Stomach smooth muscle (tissue), 2 donors: ENCODE results near the gene C16orf89.
"Not testable (repeated sequence)": the region's sequence is repeated elsewhere in the genome, so short reads cannot be mapped to it uniquely, and the experiment has no call there.

ENCODE experiments used
- H3K27ac ChIP-seq: one replicate; pipeline ENCODE4 v1.7.0; 2013; ENCODE audit warnings: mild to moderate bottlenecking, low read length, inconsistent platforms
- H3K27me3 ChIP-seq, 2 donors: one replicate each; pipeline ENCODE4 v1.7.0; 2013; ENCODE audit warnings: low read length in 2 of 2; ENCODE audit not compliant: insufficient read depth in 2 of 2, control insufficient read depth in 1 of 2
- H3K36me3 ChIP-seq, 2 donors: one replicate each; pipeline ENCODE4 v1.7.0; 2013; ENCODE audit warnings: low read length in 2 of 2; ENCODE audit not compliant: control insufficient read depth in 2 of 2, insufficient read depth in 2 of 2
- H3K4me1 ChIP-seq: one replicate; pipeline ENCODE4 v1.7.0; 2013; ENCODE audit warnings: low read length; ENCODE audit not compliant: control insufficient read depth, insufficient read depth
- H3K4me3 ChIP-seq, 2 donors: one replicate each; pipeline ENCODE4 v1.7.0; 2013; ENCODE audit warnings: low read length in 2 of 2
- H3K9ac ChIP-seq, 2 donors: one replicate each; pipeline ENCODE4 v1.7.0; 2013; ENCODE audit warnings: low read length in 2 of 2, mild to moderate bottlenecking in 1 of 2
- H3K9me3 ChIP-seq, 2 donors: one replicate each; pipeline ENCODE4 v1.7.0; 2013; ENCODE audit warnings: low read length in 2 of 2; ENCODE audit not compliant: control insufficient read depth in 2 of 2
- donor health status: healthy.
- donor health status: Pancreatic carcinoma.

Gene C16orf89

GRCh38 chr16:5058476-5058875, 7.3 kb downstream of the C16orf89 start:
- H3K4me3 ChIP-seq: no peak overlapping the region
- H3K9ac ChIP-seq: no peak overlapping the region
- H3K27me3 ChIP-seq: peaks cover 0 to 2% of the 10 kb centered on the region in 2 donors
- no peaks in the 10 kb centered on the region for H3K36me3 ChIP-seq
- H3K27ac ChIP-seq: no peak overlapping the region
- no peaks in the 10 kb centered on the region for H3K4me1 ChIP-seq
- H3K9me3 ChIP-seq: no peaks in the 10 kb centered on the region

- no peak overlapping the region for H3K4me3 ChIP-seq
- no peak overlapping the region for H3K9ac ChIP-seq
- no peaks in the 10 kb centered on the region for H3K9me3 ChIP-seq
- H3K27ac ChIP-seq: no peak overlapping the region
- no peaks in the 10 kb centered on the region for H3K36me3 ChIP-seq
- peaks cover 0 to 2% of the 10 kb centered on the region in 2 donors for H3K27me3 ChIP-seq
- H3K4me1 ChIP-seq: no peaks in the 10 kb centered on the region
Observed at GRCh38 chr16:5056352-5056751, 9.4 kb downstream of the C16orf89 start.

GRCh38 chr16:5054876-5055865, 10.6 kb downstream of the C16orf89 start:
- no peaks in the 10 kb centered on the region for H3K9me3 ChIP-seq
- no peaks in the 10 kb centered on the region for H3K36me3 ChIP-seq
- H3K4me3 ChIP-seq: no peak overlapping the region
- H3K27me3 ChIP-seq: peaks cover 0 to 2% of the 10 kb centered on the region in 2 donors
- no peaks in the 10 kb centered on the region for H3K4me1 ChIP-seq
- no peak overlapping the region for H3K9ac ChIP-seq
- no peak overlapping the region for H3K27ac ChIP-seq

- H3K4me3 ChIP-seq: no peak overlapping the region
- H3K9ac ChIP-seq: no peak overlapping the region
- peaks cover 0 to 2% of the 10 kb centered on the region in 2 donors for H3K36me3 ChIP-seq
- H3K27me3 ChIP-seq: no peaks in the 10 kb centered on the region
- H3K4me1 ChIP-seq: no peaks in the 10 kb centered on the region
- no peak overlapping the region for H3K27ac ChIP-seq
- H3K9me3 ChIP-seq: no peaks in the 10 kb centered on the region
Observed at GRCh38 chr16:5046914-5047313, 18.8 kb downstream of the C16orf89 start.

GRCh38 chr16:5045499-5046115, 20.1 kb downstream of the C16orf89 start:
- no peaks in the 10 kb centered on the region for H3K27me3 ChIP-seq

GRCh38 chr16:5044581-5044980, 21.2 kb downstream of the C16orf89 start:
- not testable (repeated sequence) for H3K4me3 ChIP-seq, H3K36me3 ChIP-seq, H3K4me1 ChIP-seq, H3K9me3 ChIP-seq, H3K9ac ChIP-seq, H3K27me3 ChIP-seq, H3K27ac ChIP-seq

More at GRCh38 chr16:5045499-5046115, 20.1 kb downstream of the C16orf89 start:
- Histone ChIP-seq H3K9ac (no peak overlapping the region), H3K4me1 (no peaks in the 10 kb centered on the region), H3K27ac (no peak overlapping the region), H3K4me3 (no peak overlapping the region), H3K36me3 (peaks cover 0 to 2% of the 10 kb centered on the region in 2 donors), H3K9me3 (no peaks in the 10 kb centered on the region)

- no peak overlapping the region for H3K4me3 ChIP-seq
- peaks cover 0 to 2% of the 10 kb centered on the region in 2 donors for H3K36me3 ChIP-seq
- no peaks in the 10 kb centered on the region for H3K4me1 ChIP-seq
- no peak overlapping the region for H3K27ac ChIP-seq
- H3K9ac ChIP-seq: no peak overlapping the region
- H3K9me3 ChIP-seq: no peaks in the 10 kb centered on the region
- no peaks in the 10 kb centered on the region for H3K27me3 ChIP-seq
Observed at GRCh38 chr16:5044011-5044540, 21.7 kb downstream of the C16orf89 start.

- no peak overlapping the region for H3K9ac ChIP-seq
- H3K9me3 ChIP-seq: no peaks in the 10 kb centered on the region
- H3K36me3 ChIP-seq: peaks cover 0 to 2% of the 10 kb centered on the region in 2 donors
- no peak overlapping the region for H3K27ac ChIP-seq
- no peak overlapping the region for H3K4me3 ChIP-seq
- H3K4me1 ChIP-seq: no peaks in the 10 kb centered on the region
- H3K27me3 ChIP-seq: no peaks in the 10 kb centered on the region
Observed at GRCh38 chr16:5042574-5043171, 23.1 kb downstream of the C16orf89 start.

- Histone ChIP-seq H3K4me3 (no peak overlapping the region), H3K9me3 (no peaks in the 10 kb centered on the region), H3K27ac (no peak overlapping the region), H3K4me1 (no peaks in the 10 kb centered on the region), H3K27me3 (no peaks in the 10 kb centered on the region), H3K36me3 (peaks cover 0 to 2% of the 10 kb centered on the region in 2 donors), H3K9ac (no peak overlapping the region)
Observed at GRCh38 chr16:5041600-5042133, 24.1 kb downstream of the C16orf89 start.

- Histone ChIP-seq H3K27ac (no peak overlapping the region), H3K4me1 (no peaks in the 10 kb centered on the region), H3K36me3 (peaks cover 0 to 2% of the 10 kb centered on the region in 2 donors), H3K27me3 (no peaks in the 10 kb centered on the region), H3K9ac (no peak overlapping the region), H3K4me3 (no peak overlapping the region), H3K9me3 (no peaks in the 10 kb centered on the region)
Observed at GRCh38 chr16:5040451-5040850, 25.3 kb downstream of the C16orf89 start.
